T follicular helper cell (primary cell): ENCODE measurements around the gene DHX29.

Experiments
- DNase-seq: peaks from one replicate; pipeline ENCODE4 v3.0.0-alpha.2; 2020; ENCODE audit warnings: low read depth

DHX29 gene

GRCh38 chr5:55313870-55314617 lies 6.5 kb upstream of the DHX29 start:
- DNase-seq, result no peak

- DNase-seq, result no peak
Observed at GRCh38 chr5:55308254-55308836, 851 bp upstream of the DHX29 start.

GRCh38 chr5:55306641-55307382 lies 682 bp downstream of the DHX29 start:
- DNase-seq, result no peak

GRCh38 chr5:55305345-55305744 lies 2.1 kb downstream of the DHX29 start:
- no peak for DNase-seq

GRCh38 chr5:55304584-55304983 lies 2.9 kb downstream of the DHX29 start:
- no peak for DNase-seq

- no peak for DNase-seq
Observed at GRCh38 chr5:55303238-55303690, 4.2 kb downstream of the DHX29 start.

GRCh38 chr5:55300890-55301289 lies 6.6 kb downstream of the DHX29 start:
- no peak for DNase-seq

- no peak for DNase-seq
Observed at GRCh38 chr5:55294935-55295334, 12.6 kb downstream of the DHX29 start.

- DNase-seq, result no peak
Observed at GRCh38 chr5:55290991-55291390, 16.5 kb downstream of the DHX29 start.

GRCh38 chr5:55289808-55290207 lies 17.7 kb downstream of the DHX29 start:
- no peak for DNase-seq

- DNase-seq, result no peak
Observed at GRCh38 chr5:55286411-55286933, 21.0 kb downstream of the DHX29 start.

GRCh38 chr5:55278778-55279177 lies 28.7 kb downstream of the DHX29 start:
- no peak for DNase-seq

GRCh38 chr5:55276771-55277170 lies 30.7 kb downstream of the DHX29 start:
- DNase-seq, result no peak

GRCh38 chr5:55258339-55258738 lies 49.2 kb downstream of the DHX29 start:
- DNase-seq, result no peak

GRCh38 chr5:55254802-55255201 lies 52.7 kb downstream of the DHX29 start:
- no peak for DNase-seq

GRCh38 chr5:55250064-55250463 lies 57.4 kb downstream of the DHX29 start:
- DNase-seq, result no peak

- no peak for DNase-seq
Observed at GRCh38 chr5:55241746-55242145, 65.7 kb downstream of the DHX29 start.

- no peak for DNase-seq
Observed at GRCh38 chr5:55236800-55237199, 70.7 kb downstream of the DHX29 start.

GRCh38 chr5:55234121-55234700 lies 73.3 kb downstream of the DHX29 start:
- no peak for DNase-seq

- DNase-seq, result peak; percentile 45
Observed at GRCh38 chr5:55232985-55233928, 74.2 kb downstream of the DHX29 start, which contains the start of gene CCNO. CCNO (minus strand) TSS chr5:55233608; CDS start chr5:55233523, 85 bp downstream.
